ENCODE measurements around the gene SAMD13. TPM values are rescaled to one million over a fixed set of nuclear protein-coding genes. Genes with fewer than 3 reads are reported as not detected.
A peak's percentile ranks its signal among the peaks of the same experiment; 100 is the strongest.

The SAMD13 gene
- total RNA-seq, 1 donor from 2014 or later: 0.93 TPM

- Histone ChIP-seq H3K79me2 (ENCODE audit: insufficient read depth, low read length) (no peaks in the 10 kb centered on the region), H4K20me1 (ENCODE audit: insufficient read depth, low read length) (no peaks in the 10 kb centered on the region), H3K4me3 (ENCODE audit: insufficient read depth, low read depth, low read length) (no peak overlapping the region), H3K4me2 (ENCODE audit: low read length) (peak overlapping the region; percentile 65), H3K4me1 (ENCODE audit: insufficient read depth, low read length) (peaks cover 14% of the 10 kb centered on the region), H3K9me3 (ENCODE audit: insufficient read depth, low read depth, low read length) (peaks cover 2% of the 10 kb centered on the region), H3K27ac (ENCODE audit: low read depth, low read length) (peak overlapping the region; percentile 84), H3K36me3 (ENCODE audit: insufficient read depth, low read length) (no peaks in the 10 kb centered on the region), H3K27me3 (ENCODE audit: insufficient read depth, low read length) (no peaks in the 10 kb centered on the region), H2AFZ (ENCODE audit: low read depth, low read length) (peak overlapping the region; percentile 68), H3K9ac (ENCODE audit: low read length) (peak overlapping the region; percentile 36)
- Mint-ChIP-seq H3K27me3 (ENCODE audit: low read depth, unreplicated experiment) (no peaks in the 10 kb centered on the region), H3K4me1 (ENCODE audit: low read depth, unreplicated experiment) (peaks cover 20% of the 10 kb centered on the region), H3K9me3 (ENCODE audit: unreplicated experiment) (peaks cover 6% of the 10 kb centered on the region), H3K4me3 (ENCODE audit: unreplicated experiment) (no peak overlapping the region), H3K36me3 (ENCODE audit: low read depth, unreplicated experiment) (peaks cover 4% of the 10 kb centered on the region), H3K27ac (ENCODE audit: unreplicated experiment) (peak overlapping the region; percentile 59)
- FAIRE-seq: peak; percentile 86
- TF ChIP-seq CTCF (IDR thresholded peaks at IDR 0.05; ENCODE audit: insufficient read depth, low read depth, low read length) (no peak), EZH2 (IDR thresholded peaks at IDR 0.05; ENCODE audit: insufficient read depth, low read length) (no peak)
- DNase-seq (ENCODE audit: low read depth): peak; percentile 99
Measured at GRCh38 chr1:84365225-84366221, 64.0 kb downstream of the SAMD13 start.

GRCh38 chr1:84366786-84367185 is 65.3 kb downstream of the SAMD13 start:
- DNase-seq (ENCODE audit: low read depth) (peak; percentile 84), FAIRE-seq (no peak)
- Mint-ChIP-seq H3K27me3 (ENCODE audit: low read depth, unreplicated experiment) (no peaks in the 10 kb centered on the region), H3K4me1 (ENCODE audit: low read depth, unreplicated experiment) (peaks cover 27% of the 10 kb centered on the region), H3K36me3 (ENCODE audit: low read depth, unreplicated experiment) (peaks cover 4% of the 10 kb centered on the region), H3K27ac (ENCODE audit: unreplicated experiment) (no peak overlapping the region), H3K4me3 (ENCODE audit: unreplicated experiment) (no peak overlapping the region), H3K9me3 (ENCODE audit: unreplicated experiment) (peaks cover 6% of the 10 kb centered on the region)
- Histone ChIP-seq H3K4me1 (ENCODE audit: insufficient read depth, low read length) (peaks cover 19% of the 10 kb centered on the region), H3K9me3 (ENCODE audit: insufficient read depth, low read depth, low read length) (peaks cover 2% of the 10 kb centered on the region), H2AFZ (ENCODE audit: low read depth, low read length) (no peak overlapping the region), H3K79me2 (ENCODE audit: insufficient read depth, low read length) (no peaks in the 10 kb centered on the region), H3K9ac (ENCODE audit: low read length) (no peak overlapping the region), H3K27ac (ENCODE audit: low read depth, low read length) (no peak overlapping the region), H3K4me3 (ENCODE audit: insufficient read depth, low read depth, low read length) (no peak overlapping the region), H4K20me1 (ENCODE audit: insufficient read depth, low read length) (no peaks in the 10 kb centered on the region), H3K36me3 (ENCODE audit: insufficient read depth, low read length) (no peaks in the 10 kb centered on the region), H3K27me3 (ENCODE audit: insufficient read depth, low read length) (no peaks in the 10 kb centered on the region), H3K4me2 (ENCODE audit: low read length) (no peak overlapping the region)
- TF ChIP-seq CTCF (IDR thresholded peaks at IDR 0.05; ENCODE audit: insufficient read depth, low read depth, low read length) (no peak), EZH2 (IDR thresholded peaks at IDR 0.05; ENCODE audit: insufficient read depth, low read length) (no peak)

- Mint-ChIP-seq H3K4me1 (ENCODE audit: low read depth, unreplicated experiment) (peaks cover 27% of the 10 kb centered on the region), H3K4me3 (ENCODE audit: unreplicated experiment) (no peak overlapping the region), H3K27ac (ENCODE audit: unreplicated experiment) (no peak overlapping the region), H3K9me3 (ENCODE audit: unreplicated experiment) (peaks cover 6% of the 10 kb centered on the region), H3K27me3 (ENCODE audit: low read depth, unreplicated experiment) (no peaks in the 10 kb centered on the region), H3K36me3 (ENCODE audit: low read depth, unreplicated experiment) (peaks cover 4% of the 10 kb centered on the region)
- TF ChIP-seq CTCF (IDR thresholded peaks at IDR 0.05; ENCODE audit: insufficient read depth, low read depth, low read length): no peak
- TF ChIP-seq EZH2 (IDR thresholded peaks at IDR 0.05; ENCODE audit: insufficient read depth, low read length): no peak
- Histone ChIP-seq H3K27me3 (ENCODE audit: insufficient read depth, low read length) (no peaks in the 10 kb centered on the region), H2AFZ (ENCODE audit: low read depth, low read length) (no peak overlapping the region), H3K27ac (ENCODE audit: low read depth, low read length) (no peak overlapping the region), H3K79me2 (ENCODE audit: insufficient read depth, low read length) (no peaks in the 10 kb centered on the region), H3K9ac (ENCODE audit: low read length) (no peak overlapping the region), H3K4me2 (ENCODE audit: low read length) (no peak overlapping the region), H3K4me3 (ENCODE audit: insufficient read depth, low read depth, low read length) (no peak overlapping the region), H4K20me1 (ENCODE audit: insufficient read depth, low read length) (no peaks in the 10 kb centered on the region), H3K36me3 (ENCODE audit: insufficient read depth, low read length) (no peaks in the 10 kb centered on the region), H3K9me3 (ENCODE audit: insufficient read depth, low read depth, low read length) (peaks cover 2% of the 10 kb centered on the region), H3K4me1 (ENCODE audit: insufficient read depth, low read length) (peaks cover 19% of the 10 kb centered on the region)
- FAIRE-seq (no peak), DNase-seq (ENCODE audit: low read depth) (no peak)
Measured at GRCh38 chr1:84367219-84367618, 65.7 kb downstream of the SAMD13 start.
